Naive thymus-derived CD8-positive, alpha-beta T cell (primary cell): ENCODE measurements around the gene CFD. TPM values are rescaled to one million over a fixed set of nuclear protein-coding genes. Genes with fewer than 3 reads are reported as not detected.
"Not testable (repeated sequence)": the region's sequence is repeated elsewhere in the genome, so short reads cannot be mapped to it uniquely, and the experiment has no call there.

Experiments
- ATAC-seq, 2 donors: fragments of 150-1000 bp; cut with Tn5 transposase in 1 of 2; sonication (Bioruptor Pico), chemical (Tn5 transposase) in 1 of 2; 1 replicate in 1 of 2; 2 replicates in 1 of 2; pipeline ENCODE4 v1.10.0; 2021; ENCODE audit warnings: mild to moderate bottlenecking in 2 of 2, moderate library complexity in 2 of 2
- POLR2A ChIA-PET: fragments of 350-600 bp; sonication (Branson Sonifier 250); formaldehyde crosslinking; loops from one replicate; lab custom pipeline; 2021; ENCODE audit warnings: antibody characterized with exemption; lab: Charles Lee
- DNase-seq, 10 donors: peaks; one replicate each; pipeline versions ENCODE4 v3.0.0 to v3.0.0-alpha.2; 2020 to 2022
- H3K27ac Mint-ChIP-seq, 10 donors: one replicate each; pipeline ENCODE4 v1.8.0; 2020 to 2022; ENCODE audit warnings: mild to moderate bottlenecking in 10 of 10, mixed read lengths in 10 of 10, moderate library complexity in 4 of 10, inconsistent platforms in 1 of 10
- H3K27me3 Mint-ChIP-seq, 5 donors: one replicate each; pipeline ENCODE4 v1.8.0; 2021 to 2022; ENCODE audit warnings: mixed read lengths in 5 of 5
- H3K36me3 Mint-ChIP-seq, 3 donors: one replicate each; pipeline ENCODE4 v1.8.0; 2020 to 2022; ENCODE audit warnings: mixed read lengths in 3 of 3, mild to moderate bottlenecking in 2 of 3, inconsistent platforms in 1 of 3
- H3K4me1 Mint-ChIP-seq, 4 donors: one replicate each; pipeline ENCODE4 v1.8.0; 2021 to 2022; ENCODE audit warnings: mixed read lengths in 4 of 4
- H3K4me3 Mint-ChIP-seq, 10 donors: one replicate each; pipeline ENCODE4 v1.8.0; 2020 to 2022; ENCODE audit warnings: mild to moderate bottlenecking in 10 of 10, mixed read lengths in 10 of 10, moderate library complexity in 6 of 10, inconsistent platforms in 1 of 10
- H3K9me3 Mint-ChIP-seq, 9 donors: one replicate each; pipeline ENCODE4 v1.8.0; 2020 to 2022; ENCODE audit warnings: mixed read lengths in 9 of 9, mild to moderate bottlenecking in 3 of 9, inconsistent platforms in 1 of 9, moderate library complexity in 1 of 9
- polyA plus RNA-seq, 3 donors: library from polyadenylated mRNA; unstranded; fragments of 300-500 nt; fragmentation: Illumina TruSeq; gene quantifications; one replicate each; pipeline ENCODE4 v1.2.3, GENCODE V29; 2021
- total RNA-seq, 8 experiments: library from RNA in 2 of 8; stranded (reverse) in 2 of 8; gene quantifications; one replicate each; pipeline ENCODE4 v1.2.3 and lab custom pipeline; 2021 to 2026

CFD gene
- total and polyA plus RNA-seq, 5 experiments from 2014 or later, result 2.4 to 10.0 (median 3.9) TPM

DNA sequence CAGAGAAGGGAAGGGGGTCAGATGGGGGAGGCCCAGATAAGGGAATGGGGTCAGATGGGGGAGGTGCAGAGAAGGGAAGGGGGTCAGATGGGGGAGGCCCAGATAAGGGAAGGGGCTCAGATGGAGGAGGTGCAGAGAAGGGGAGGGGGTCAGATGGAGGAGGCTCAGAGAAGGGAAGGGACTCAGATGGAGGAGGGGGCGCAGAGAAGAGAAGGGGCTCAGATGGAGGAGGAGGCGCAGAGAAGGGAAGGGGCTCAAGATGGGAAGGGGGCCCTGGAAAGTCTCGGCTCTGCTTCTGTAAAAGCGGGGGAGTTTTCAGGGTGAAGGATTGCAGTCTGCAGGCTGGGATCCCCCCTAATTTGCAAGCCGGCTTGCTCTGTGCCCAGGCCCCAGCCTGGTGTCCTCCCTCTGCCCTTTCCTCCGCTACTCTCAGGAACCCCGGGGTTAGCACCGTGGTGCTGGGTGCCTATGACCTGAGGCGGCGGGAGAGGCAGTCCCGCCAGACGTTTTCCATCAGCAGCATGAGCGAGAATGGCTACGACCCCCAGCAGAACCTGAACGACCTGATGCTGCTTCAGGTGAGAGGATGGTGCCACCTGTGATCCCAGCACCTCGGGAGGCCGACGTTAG, 30.2 kb upstream of the CFD start:
- no peak for DNase-seq
- Mint-ChIP-seq H3K9me3 (no peaks in the 10 kb centered on the region), H3K36me3 (no peaks in the 10 kb centered on the region), H3K4me3 (no peak overlapping the region), H3K27me3 (peaks cover 0 to 12% (median under 1%) of the 10 kb centered on the region in 5 donors), H3K27ac (no peak overlapping the region), H3K4me1 (no peaks in the 10 kb centered on the region)
- POLR2A ChIA-PET, result no interaction called here
- ATAC-seq, result no peak

DNA sequence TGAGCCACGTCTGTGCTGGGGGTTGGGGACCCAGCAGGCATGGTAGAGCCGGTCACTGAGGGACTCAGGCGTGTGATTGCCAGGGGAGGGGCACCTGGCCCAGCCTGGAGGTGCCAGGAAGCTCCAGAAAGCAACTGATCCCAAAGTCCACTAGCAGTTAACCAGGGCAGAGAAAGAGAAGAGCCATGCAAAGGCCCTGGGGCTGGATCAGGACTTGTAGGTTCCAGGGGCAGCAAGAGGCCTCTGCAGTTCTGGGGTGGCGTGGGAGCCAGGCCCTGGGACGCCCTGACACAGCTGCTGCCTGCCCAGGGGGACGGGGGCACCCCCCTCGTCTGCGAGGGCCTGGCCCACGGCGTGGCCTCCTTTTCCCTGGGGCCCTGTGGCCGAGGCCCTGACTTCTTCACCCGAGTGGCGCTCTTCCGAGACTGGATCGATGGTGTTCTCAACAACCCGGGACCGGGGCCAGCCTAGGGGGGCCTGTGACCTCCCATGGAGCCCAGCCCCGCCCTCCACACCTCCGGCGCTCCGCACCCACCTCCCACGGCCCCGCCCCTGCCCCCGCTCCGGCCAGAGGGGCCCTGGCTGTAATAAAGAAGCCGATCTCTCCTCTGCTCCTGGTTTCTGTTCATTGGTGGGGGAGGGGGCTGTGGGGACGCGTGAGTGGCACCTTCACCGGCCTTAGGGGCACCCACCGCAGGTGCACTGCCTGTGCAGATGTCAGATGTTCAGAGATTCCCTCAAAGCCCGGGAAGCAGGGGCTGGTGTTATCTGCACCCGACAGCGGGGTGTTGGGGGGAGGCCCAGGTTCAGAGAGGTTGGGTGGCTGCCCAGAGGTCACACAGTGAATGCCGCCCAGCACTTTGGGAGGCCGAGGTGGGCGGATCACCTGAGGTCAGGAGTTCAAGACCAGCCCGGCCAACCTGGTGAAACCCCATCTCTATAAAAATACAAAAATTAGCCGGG, 27.8 kb upstream of the CFD start:
- Mint-ChIP-seq H3K27me3 (peaks cover 3 to 19% (median 7%) of the 10 kb centered on the region in 5 donors), H3K4me3 (no peak overlapping the region), H3K27ac (no peak overlapping the region), H3K4me1 (peaks cover 0 to 3% (median 0%) of the 10 kb centered on the region in 4 donors), H3K9me3 (no peaks in the 10 kb centered on the region), H3K36me3 (peaks cover 0 to 2% (median 0%) of the 10 kb centered on the region in 3 donors)
- DNase-seq (no peak), ATAC-seq (no peak)
- POLR2A ChIA-PET, result interaction anchor here (0.5 kb wide), 1 partner anchor 22 kb away, joined by 3 read pairs; no protein-coding TSS in a partner anchor

DNA sequence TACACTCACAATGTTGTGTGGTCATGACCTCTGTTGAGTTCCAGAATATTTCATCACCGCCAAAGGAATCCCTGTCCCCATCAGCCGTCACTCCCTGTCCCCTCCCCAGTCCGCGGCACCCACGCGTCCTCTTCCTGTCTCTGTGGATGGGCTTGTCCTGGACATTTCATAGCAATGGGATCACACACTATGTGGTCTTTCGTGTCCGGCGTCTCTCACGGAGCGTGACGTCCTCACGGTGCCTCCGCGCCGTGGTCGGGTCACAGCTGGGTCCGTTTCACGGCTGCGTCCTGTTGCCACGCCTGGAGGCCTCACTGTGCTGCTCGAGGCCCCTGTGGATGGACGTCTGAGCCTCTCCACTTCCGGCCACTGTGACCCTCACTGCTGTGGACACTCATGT, 25.2 kb upstream of the CFD start:
- ATAC-seq, result no peak

DNA sequence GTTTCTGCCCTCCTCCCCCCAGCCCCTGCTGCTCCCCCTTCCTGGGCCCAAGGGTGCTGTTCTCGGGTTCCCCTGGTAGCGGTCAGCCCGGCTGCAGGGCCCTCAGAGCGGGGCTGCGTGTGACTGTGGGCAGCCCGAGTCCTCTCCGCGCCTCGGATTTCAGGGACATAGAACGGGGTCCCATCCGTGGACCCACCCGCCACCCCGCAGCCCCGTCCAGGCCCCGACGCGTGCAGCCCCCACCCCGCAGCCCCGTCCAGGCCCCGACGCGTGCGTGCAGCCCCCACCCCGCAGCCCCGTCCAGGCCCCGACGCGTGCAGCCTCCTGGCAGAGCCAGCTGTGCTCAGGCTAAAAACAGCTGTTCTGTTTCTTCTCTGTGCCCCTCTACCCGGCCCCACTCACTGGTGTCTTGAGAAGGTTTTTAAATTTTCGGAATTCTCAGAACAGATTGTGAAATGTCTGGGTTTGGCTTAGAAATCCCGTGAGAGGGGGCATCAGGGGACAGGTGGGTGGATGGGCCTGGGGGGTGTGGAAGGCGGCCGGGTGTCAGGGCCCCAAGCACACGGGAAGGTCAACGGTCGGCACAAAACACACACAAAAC, 24.2 kb upstream of the CFD start:
- H3K9me3 Mint-ChIP-seq, result no peaks in the 10 kb centered on the region
- H3K36me3 Mint-ChIP-seq, result peaks cover 0 to 2% (median 0%) of the 10 kb centered on the region in 3 donors
- peaks cover 3 to 28% (median 12%) of the 10 kb centered on the region in 5 donors for H3K27me3 Mint-ChIP-seq
- H3K4me3 Mint-ChIP-seq, result no peak overlapping the region
- POLR2A ChIA-PET, result interaction anchor here (0.7 kb wide), 1 partner anchor 17 kb away, joined by 7 read pairs; no protein-coding TSS in a partner anchor
- ATAC-seq (no peak), DNase-seq (no peak)
- H3K27ac Mint-ChIP-seq, result no peak overlapping the region
- H3K4me1 Mint-ChIP-seq, result peaks cover 0 to 3% (median 0%) of the 10 kb centered on the region in 4 donors

More for the DNA sequence above, 25.2 kb upstream of the CFD start:
- H3K9me3 Mint-ChIP-seq, result no peaks in the 10 kb centered on the region
- no peak for DNase-seq
- H3K4me1 Mint-ChIP-seq, result peaks cover 0 to 3% (median 0%) of the 10 kb centered on the region in 4 donors
- POLR2A ChIA-PET, result interaction anchor here (0.7 kb wide), 1 partner anchor 16 kb away, joined by 7 read pairs; no protein-coding TSS in a partner anchor
- H3K36me3 Mint-ChIP-seq, result peaks cover 0 to 2% (median 0%) of the 10 kb centered on the region in 3 donors
- peaks cover 3 to 28% (median 12%) of the 10 kb centered on the region in 5 donors for H3K27me3 Mint-ChIP-seq
- no peak overlapping the region for H3K27ac Mint-ChIP-seq
- H3K4me3 Mint-ChIP-seq, result no peak overlapping the region

DNA sequence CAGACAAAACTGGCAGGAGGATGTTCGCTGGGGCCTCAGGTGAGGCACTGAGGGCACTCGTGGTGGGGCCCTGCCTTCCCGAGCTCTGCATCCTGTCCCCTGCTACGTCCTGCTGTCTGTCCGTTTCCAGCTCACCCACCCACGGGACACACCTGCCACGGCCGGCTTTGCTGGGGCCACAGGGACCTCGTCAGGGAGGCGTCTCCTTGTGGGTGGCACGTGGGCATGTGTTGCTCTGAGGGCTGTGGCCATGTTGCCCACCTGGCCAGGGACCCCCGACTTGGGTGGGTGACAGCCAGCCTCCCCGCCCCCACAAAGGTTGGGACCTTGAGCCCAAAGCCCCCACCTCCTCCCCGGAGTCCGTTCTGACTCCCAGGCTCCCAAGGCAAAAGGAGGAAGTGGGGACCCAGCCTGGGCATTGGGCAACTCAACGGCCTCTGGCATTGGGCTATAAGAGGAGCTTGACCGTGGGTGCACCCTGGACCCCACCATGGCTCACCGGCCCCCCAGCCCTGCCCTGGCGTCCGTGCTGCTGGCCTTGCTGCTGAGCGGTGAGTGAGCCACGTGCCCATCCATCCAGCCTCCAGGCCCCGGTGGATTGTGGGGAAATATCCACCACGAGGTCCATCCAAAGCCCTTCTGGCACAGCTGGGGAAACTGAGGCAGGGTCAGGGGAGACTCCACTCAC, 18.8 kb upstream of the CFD start, which contains the start of gene PRTN3:
Gene PRTN3 (plus strand): TSS at position 481 of the 688 bp plus-strand sequence. CDS start 10 bp downstream, at position 491.
- POLR2A ChIA-PET, result interaction anchor here (0.5 to 0.6 kb wide), 2 partner anchors 70 to 252 kb away, joined by 3 to 6 read pairs; no protein-coding TSS in a partner anchor
- Mint-ChIP-seq H3K27me3 (peaks cover 12 to 49% (median 28%) of the 10 kb centered on the region in 5 donors), H3K4me3 (no peak within 1 kb of the TSS)

DNA sequence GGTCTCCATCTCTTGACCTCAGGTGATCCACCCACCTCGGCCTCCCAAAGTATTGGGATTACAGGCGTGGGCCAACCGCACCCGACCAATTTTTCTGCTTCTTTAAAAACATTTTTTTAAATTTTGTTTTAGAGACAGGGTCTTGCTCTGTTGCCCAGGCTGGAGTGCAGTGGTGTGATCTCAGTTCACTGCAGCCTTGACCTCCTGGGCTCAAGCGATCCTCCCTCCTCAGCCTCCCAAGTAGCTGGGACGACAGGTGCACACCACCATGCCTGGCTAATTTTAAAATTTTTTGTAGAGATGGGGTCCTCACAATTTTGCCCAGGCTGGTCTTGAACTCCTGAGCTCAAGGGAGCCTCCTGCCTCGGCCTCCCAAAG, 16.7 kb upstream of the CFD start:
- ATAC-seq, DNase-seq, H3K9me3 Mint-ChIP-seq, H3K27ac Mint-ChIP-seq, H3K36me3 Mint-ChIP-seq, POLR2A ChIA-PET: not testable (repeated sequence)
- H3K4me1 Mint-ChIP-seq, result peaks cover 3 to 13% (median 6%) of the 10 kb centered on the region in 4 donors
- H3K27me3 Mint-ChIP-seq, result peaks cover 15 to 50% (median 33%) of the 10 kb centered on the region in 5 donors
- H3K4me3 Mint-ChIP-seq, result peak overlapping the region in 1 of 10 donors; percentile 36

More for the DNA sequence above, 18.8 kb upstream of the CFD start, which contains the start of gene PRTN3:
- ATAC-seq (no peak), DNase-seq (no peak)
- H3K27ac Mint-ChIP-seq, result peak within 1 kb of the TSS in 1 of 10 donors; percentile 8
- peaks cover 0 to 3% (median 0%) of the 10 kb centered on the region in 9 donors for H3K9me3 Mint-ChIP-seq
- peaks cover 0 to 7% (median 0%) of the 10 kb centered on the region in 3 donors for H3K36me3 Mint-ChIP-seq
- H3K4me1 Mint-ChIP-seq, result peaks cover 3 to 13% (median 8%) of the 10 kb centered on the region in 4 donors

DNA sequence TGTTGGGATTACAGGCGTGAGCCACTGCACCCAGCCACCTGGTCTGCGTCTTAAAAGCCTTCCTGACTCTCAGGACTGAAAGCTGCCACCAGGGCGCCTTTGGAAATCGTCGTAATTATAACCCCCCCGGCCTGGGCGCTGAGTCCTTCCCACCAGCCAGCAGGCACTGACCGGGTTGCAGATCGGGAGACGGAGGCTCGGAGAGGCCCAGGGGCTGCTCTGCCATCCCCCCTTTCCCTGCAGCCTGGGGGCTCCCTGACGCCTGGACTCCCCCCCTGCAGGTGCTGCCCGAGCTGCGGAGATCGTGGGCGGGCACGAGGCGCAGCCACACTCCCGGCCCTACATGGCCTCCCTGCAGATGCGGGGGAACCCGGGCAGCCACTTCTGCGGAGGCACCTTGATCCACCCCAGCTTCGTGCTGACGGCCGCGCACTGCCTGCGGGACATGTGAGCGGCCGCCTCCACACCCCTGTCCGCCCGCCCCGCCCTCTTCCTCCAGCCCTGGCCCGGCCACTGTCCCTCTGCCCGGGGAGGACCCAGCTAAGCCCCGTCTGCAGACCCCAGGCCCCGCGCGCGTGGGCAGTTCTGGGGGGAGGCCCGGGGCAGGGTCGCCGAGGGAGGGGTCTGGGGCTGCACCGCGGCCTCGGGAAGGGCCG, 16.2 kb upstream of the CFD start:
- H3K4me3 Mint-ChIP-seq, result peak overlapping the region in 2 of 10 donors; percentile 9 to 36
- no peak overlapping the region for H3K27ac Mint-ChIP-seq
- peaks cover 0 to 7% (median 0%) of the 10 kb centered on the region in 3 donors for H3K36me3 Mint-ChIP-seq
- DNase-seq, result no peak
- peaks cover 0 to 3% (median 0%) of the 10 kb centered on the region in 9 donors for H3K9me3 Mint-ChIP-seq
- peaks cover 15 to 55% (median 38%) of the 10 kb centered on the region in 5 donors for H3K27me3 Mint-ChIP-seq
- POLR2A ChIA-PET, result no interaction called here
- H3K4me1 Mint-ChIP-seq, result peaks cover 3 to 13% (median 6%) of the 10 kb centered on the region in 4 donors
- ATAC-seq, result peak; percentile 44 to 54

DNA sequence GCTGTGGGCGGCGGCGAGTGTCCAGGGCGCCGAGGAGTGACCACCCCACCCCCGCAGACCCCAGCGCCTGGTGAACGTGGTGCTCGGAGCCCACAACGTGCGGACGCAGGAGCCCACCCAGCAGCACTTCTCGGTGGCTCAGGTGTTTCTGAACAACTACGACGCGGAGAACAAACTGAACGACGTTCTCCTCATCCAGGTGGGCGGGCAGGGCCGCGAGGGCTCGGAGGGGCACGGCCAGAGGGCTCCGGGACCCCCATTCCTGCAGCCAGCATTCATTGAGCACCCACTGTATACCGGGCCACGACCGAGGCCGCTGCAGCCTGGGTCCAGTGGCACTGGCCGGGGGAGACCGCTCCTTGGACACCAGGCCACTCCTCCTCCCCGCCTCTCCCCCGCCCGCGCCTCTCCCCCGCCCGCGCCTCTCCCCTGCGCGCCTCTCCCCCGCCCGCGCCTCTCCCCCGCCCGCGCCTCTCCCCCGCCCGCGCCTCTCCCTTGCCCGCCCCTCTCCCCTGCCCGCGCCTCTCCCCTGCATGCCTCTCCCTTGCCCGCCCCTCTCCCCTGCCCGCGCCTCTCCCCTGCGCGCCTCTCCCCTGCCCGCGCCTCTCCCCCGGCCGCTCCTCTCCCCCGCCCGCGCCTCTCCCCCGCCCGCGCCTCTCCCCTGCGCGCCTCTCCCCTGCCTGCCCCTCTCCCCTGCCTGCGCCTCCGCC, 15.5 kb upstream of the CFD start:
- H3K27ac Mint-ChIP-seq, result no peak overlapping the region
- H3K36me3 Mint-ChIP-seq, result peaks cover 0 to 7% (median 0%) of the 10 kb centered on the region in 3 donors
- H3K4me1 Mint-ChIP-seq, result peaks cover 3 to 13% (median 6%) of the 10 kb centered on the region in 4 donors
- H3K27me3 Mint-ChIP-seq, result peaks cover 15 to 60% (median 43%) of the 10 kb centered on the region in 5 donors
- peak overlapping the region in 3 of 10 donors; percentile 71 to 79 (median 74) for H3K4me3 Mint-ChIP-seq
- ATAC-seq, result no peak
- no peak for DNase-seq
- POLR2A ChIA-PET, result no interaction called here
- H3K9me3 Mint-ChIP-seq, result peaks cover 0 to 3% (median 0%) of the 10 kb centered on the region in 9 donors

DNA sequence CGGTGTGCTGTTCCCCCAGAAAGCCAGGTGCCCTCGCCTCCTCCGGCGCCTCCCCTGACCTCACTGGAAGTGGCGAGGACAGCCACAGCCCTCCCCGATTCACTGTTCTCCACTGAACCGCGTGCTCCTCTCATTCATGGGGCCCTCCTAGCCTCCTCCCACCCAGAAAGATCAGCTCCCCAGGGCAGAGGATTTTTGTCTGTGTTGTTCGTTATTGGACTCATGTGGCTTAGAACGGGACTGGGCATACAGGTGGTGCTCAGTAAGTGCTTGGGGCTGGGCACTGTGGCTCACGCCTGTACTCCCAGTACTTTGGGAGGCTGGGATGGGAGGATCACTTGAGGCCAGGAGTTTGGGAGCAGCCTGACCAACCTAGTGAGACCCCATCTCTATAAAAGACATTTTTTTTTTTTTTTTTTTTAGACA, 14.9 kb upstream of the CFD start:
- POLR2A ChIA-PET, result no interaction called here
- Mint-ChIP-seq H3K27me3 (peaks cover 16 to 66% (median 43%) of the 10 kb centered on the region in 5 donors), H3K36me3 (peaks cover 0 to 7% (median 0%) of the 10 kb centered on the region in 3 donors), H3K27ac (no peak overlapping the region), H3K9me3 (peaks cover 0 to 3% (median 0%) of the 10 kb centered on the region in 9 donors), H3K4me3 (peak overlapping the region in 6 of 10 donors; percentile 13 to 79 (median 54)), H3K4me1 (peaks cover 3 to 13% (median 6%) of the 10 kb centered on the region in 4 donors)
- DNase-seq (peak in 3 of 10 donors; percentile 22 to 33 (median 22)), ATAC-seq (peak; percentile 55 to 80)

DNA sequence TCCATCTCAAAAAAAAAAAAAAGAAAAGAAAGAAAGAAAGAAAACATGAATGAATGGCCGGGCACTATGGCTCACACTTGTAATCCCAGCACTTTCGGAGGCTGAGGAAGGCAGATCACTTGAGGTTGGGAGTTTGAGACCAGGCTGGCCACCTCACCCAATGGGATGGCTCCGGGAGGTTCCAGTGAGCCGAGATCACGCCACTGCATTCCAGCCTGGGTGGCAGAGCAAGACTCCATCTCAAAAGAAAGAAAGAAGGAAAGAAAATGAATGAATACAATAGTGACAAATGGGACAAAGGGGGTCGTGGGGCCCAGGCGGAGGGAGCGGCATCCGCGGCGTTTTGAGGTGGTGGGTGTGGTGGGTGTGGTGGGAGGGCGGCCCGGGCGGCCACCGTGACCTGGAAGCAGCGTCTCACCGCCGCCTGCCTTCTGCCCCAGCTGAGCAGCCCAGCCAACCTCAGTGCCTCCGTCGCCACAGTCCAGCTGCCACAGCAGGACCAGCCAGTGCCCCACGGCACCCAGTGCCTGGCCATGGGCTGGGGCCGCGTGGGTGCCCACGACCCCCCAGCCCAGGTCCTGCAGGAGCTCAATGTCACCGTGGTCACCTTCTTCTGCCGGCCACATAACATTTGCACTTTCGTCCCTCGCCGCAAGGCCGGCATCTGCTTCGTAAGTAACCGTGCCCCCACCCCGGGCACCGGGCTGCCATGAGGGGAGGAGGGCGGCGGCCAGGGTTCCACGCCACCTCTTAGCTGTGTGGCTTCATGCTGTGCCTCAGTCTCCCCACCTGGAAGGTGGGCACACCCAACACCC, 13.6 kb upstream of the CFD start:
- Mint-ChIP-seq H3K27ac (no peak overlapping the region), H3K4me3 (peak overlapping the region in 1 of 10 donors; percentile 49), H3K36me3 (peaks cover 0 to 7% (median 0%) of the 10 kb centered on the region in 3 donors), H3K4me1 (peaks cover 3 to 13% (median 6%) of the 10 kb centered on the region in 4 donors), H3K9me3 (peaks cover 0 to 3% (median 0%) of the 10 kb centered on the region in 9 donors), H3K27me3 (peaks cover 16 to 75% (median 43%) of the 10 kb centered on the region in 5 donors)
- POLR2A ChIA-PET, result no interaction called here
- no peak for ATAC-seq
- DNase-seq, result no peak
